NB4 (cell line): ENCODE measurements around the gene SKIC8.

Source experiments
- DNase-seq: peaks from one replicate; pipeline ENCODE4 v3.0.0; 2010; ENCODE audit warnings: low read depth
- H3K4me3 ChIP-seq: one replicate; pipeline ENCODE4 v1.5.1; 2011; ENCODE audit warnings: mild to moderate bottlenecking, low read depth, low read length, moderate library complexity
- MYC ChIP-seq: IDR thresholded peaks from 2 replicates; pipeline ENCODE4 v1.6.1; 2011; ENCODE audit warnings: low read depth, low read length
- POLR2A ChIP-seq: IDR thresholded peaks from 2 replicates; pipeline ENCODE4 v1.6.1; 2011; ENCODE audit warnings: mild to moderate bottlenecking; ENCODE audit not compliant: insufficient read length; ENCODE audit errors: extremely low read depth
- TF ChIP-seq, protein P1 (sequence below): IDR thresholded peaks from one replicate; pipeline ENCODE4 v1.5.1; 2012; ENCODE audit warnings: low read depth, low read length
- TF ChIP-seq, protein P2 (sequence below): IDR thresholded peaks from 2 replicates; pipeline ENCODE4 v1.6.1; 2011; ENCODE audit warnings: low read depth, low read length

SKIC8 gene

DNA sequence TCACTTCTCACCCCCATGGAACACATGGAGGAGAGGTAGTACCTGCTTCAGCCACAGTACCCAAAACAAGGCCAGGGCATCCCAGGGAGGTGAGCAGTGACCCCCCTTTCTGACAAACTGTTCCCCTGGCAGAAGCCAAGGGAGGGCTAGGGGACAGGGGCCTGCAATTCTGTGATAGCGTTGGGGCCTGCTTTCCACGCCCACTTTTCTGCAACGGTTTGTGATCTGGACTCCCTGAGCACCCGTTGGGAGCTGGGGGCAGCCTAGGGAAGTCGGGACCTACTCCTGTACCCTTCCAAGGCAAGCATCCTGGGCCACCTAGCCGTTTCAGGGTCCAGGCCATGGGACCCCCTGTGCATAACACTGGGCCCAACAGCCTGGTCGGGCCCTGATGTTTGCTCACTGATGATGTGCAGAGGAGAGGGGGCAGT, 36.0 kb downstream of the SKIC8 start:
- no peak for TF ChIP-seq POLR2A
- TF ChIP-seq, protein P1, sequence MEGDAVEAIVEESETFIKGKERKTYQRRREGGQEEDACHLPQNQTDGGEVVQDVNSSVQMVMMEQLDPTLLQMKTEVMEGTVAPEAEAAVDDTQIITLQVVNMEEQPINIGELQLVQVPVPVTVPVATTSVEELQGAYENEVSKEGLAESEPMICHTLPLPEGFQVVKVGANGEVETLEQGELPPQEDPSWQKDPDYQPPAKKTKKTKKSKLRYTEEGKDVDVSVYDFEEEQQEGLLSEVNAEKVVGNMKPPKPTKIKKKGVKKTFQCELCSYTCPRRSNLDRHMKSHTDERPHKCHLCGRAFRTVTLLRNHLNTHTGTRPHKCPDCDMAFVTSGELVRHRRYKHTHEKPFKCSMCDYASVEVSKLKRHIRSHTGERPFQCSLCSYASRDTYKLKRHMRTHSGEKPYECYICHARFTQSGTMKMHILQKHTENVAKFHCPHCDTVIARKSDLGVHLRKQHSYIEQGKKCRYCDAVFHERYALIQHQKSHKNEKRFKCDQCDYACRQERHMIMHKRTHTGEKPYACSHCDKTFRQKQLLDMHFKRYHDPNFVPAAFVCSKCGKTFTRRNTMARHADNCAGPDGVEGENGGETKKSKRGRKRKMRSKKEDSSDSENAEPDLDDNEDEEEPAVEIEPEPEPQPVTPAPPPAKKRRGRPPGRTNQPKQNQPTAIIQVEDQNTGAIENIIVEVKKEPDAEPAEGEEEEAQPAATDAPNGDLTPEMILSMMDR: no peak
- TF ChIP-seq, protein P2, sequence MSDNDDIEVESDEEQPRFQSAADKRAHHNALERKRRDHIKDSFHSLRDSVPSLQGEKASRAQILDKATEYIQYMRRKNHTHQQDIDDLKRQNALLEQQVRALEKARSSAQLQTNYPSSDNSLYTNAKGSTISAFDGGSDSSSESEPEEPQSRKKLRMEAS: no peak
- no peak for TF ChIP-seq MYC
- H3K4me3 ChIP-seq: no peak overlapping the region
- no peak for DNase-seq

DNA sequence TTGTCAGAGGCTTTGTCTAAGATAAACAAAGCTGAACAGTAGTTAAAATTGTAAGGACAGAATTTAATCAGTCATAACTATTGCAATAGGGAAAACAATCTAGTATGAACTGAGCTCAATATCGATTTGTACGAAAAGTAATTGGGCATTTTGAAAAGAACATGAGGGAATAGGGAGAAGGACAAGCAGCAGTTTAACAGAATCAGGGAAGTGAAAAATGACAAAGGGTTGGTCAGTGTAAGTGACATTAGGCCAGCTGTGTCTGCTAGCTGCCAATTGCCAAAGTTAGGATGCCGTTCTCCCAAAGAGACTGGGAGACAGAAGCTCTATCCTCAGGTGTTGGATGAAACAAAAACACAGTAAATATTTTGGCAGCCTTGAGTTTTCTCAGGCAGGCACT, 38.3 kb downstream of the SKIC8 start:
- no peak for TF ChIP-seq POLR2A
- TF ChIP-seq, protein P1: no peak
- TF ChIP-seq MYC: no peak
- H3K4me3 ChIP-seq: no peak overlapping the region
- no peak for DNase-seq

DNA sequence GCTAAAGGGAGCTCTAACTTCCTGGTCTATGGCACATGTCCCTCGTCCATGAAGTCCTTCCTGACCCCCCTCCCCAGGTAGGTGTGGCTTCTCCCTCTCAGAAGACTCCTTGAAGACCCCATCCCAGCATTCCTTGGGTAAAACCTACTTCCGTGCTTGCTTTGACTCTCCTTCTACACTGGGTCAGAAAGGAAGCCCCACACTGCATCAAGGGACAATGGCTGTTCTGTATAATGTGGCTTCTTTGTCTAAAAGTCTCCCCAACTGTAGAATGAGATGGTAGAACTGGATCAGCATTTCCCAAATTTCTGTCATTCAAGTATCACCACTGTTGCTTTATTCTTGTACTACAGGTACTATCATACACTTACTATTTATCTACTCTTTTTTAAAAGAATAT, 38.9 kb downstream of the SKIC8 start:
- no peak for DNase-seq
- TF ChIP-seq, protein P1: no peak
- TF ChIP-seq, protein P2: no peak
- TF ChIP-seq MYC (no peak), POLR2A (no peak)
- no peak overlapping the region for H3K4me3 ChIP-seq

DNA sequence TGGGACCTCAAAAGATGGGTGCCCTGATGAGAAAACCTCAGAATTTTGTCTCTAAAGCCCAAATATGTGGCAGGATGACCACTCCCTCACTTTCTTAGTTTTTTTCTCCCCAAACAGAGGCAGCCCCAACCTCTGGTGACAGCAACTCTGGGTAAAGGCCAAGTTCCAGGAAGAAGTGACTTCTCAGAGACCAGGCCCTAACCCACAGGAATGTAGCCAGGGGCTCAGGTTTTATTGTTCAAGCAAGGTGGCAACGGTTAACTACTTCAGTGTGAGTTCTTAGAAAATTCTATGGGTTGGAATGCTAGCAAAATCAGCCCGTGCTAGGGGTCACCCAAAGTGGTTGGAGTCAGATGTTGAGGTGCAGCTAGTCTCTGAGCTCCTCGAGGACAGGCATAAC, 40.2 kb downstream of the SKIC8 start:
- TF ChIP-seq POLR2A (no peak), MYC (no peak)
- TF ChIP-seq, protein P1: no peak
- TF ChIP-seq, protein P2: no peak
- no peak for DNase-seq
- H3K4me3 ChIP-seq: no peak overlapping the region

DNA sequence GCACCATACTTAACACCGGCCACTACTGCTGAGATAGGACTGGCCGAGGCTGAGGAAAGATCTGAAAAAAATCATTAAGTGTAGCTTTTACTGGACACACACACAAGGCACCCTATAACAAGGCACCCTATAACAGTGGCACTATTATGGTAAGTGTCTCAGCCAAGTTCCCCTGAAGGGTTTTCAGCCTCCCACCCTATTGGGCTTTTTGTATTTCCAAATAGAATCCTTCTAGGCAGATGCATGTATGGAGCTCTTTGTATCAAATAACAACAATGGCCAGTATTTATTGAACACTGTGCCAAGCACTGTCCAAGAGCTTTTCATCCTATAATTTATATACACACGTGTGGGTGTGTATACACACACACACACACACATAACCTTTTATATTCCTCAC, 41.7 kb downstream of the SKIC8 start:
- no peak overlapping the region for H3K4me3 ChIP-seq
- no peak for TF ChIP-seq POLR2A
- TF ChIP-seq, protein P2: no peak
- DNase-seq: no peak

DNA sequence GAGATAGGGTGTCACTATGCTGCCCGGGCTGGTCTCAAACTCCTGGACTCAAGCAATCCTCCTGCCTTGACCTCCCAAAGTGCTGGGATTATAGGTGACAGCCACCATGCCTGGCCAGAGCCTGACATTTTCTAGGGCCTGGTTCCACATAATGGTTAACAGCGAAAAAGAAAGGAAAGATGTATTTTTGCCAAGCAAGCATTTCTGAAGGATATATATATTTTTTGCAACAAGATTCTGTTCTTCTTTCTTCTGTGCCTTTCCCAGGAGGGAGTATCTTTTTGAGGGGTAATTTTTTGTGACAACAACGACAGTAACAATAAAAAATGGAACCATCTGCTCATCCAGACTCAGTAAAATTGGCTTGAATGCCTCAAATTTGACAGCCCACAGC, 43.4 kb downstream of the SKIC8 start:
- TF ChIP-seq POLR2A (no peak), MYC (no peak)
- TF ChIP-seq, protein P1: no peak
- TF ChIP-seq, protein P2: no peak
- no peak for DNase-seq
- H3K4me3 ChIP-seq: no peak overlapping the region
